Ovary (tissue), 9 donors: ENCODE measurements around the gene SKI. TPM values are rescaled to one million over a fixed set of nuclear protein-coding genes. Genes with fewer than 3 reads are reported as not detected.

ENCODE experiments used
- DNase-seq, 5 donors: peaks; one replicate each; pipeline ENCODE4 v3.0.0-alpha.2; 2019 to 2020
- H3K27ac ChIP-seq, 2 donors: fragments of 200-600 bp; one replicate each; pipeline versions ENCODE4 v1.5.1 to v1.8.0; 2019 to 2022
- H3K27me3 ChIP-seq: fragments of 200-600 bp; one replicate; pipeline ENCODE4 v1.8.0; 2022
- H3K36me3 ChIP-seq: fragments of 200-600 bp; sonication (generic); one replicate; pipeline ENCODE4 v1.5.1; 2019
- H3K4me1 ChIP-seq: one replicate; pipeline ENCODE4 v1.8.1; 2013; ENCODE audit warnings: mild to moderate bottlenecking, moderate library complexity; ENCODE audit not compliant: insufficient read depth
- H3K4me3 ChIP-seq: fragments of 200-600 bp; sonication (generic); one replicate; pipeline ENCODE4 v1.5.1; 2017
- H3K9me3 ChIP-seq, 2 donors: fragments of 200-600 bp in 1 of 2; sonication (generic) in 1 of 2; one replicate each; pipeline versions ENCODE4 v1.5.1 to v1.8.1; 2013 to 2019; ENCODE audit warnings: mild to moderate bottlenecking in 1 of 2, moderate library complexity in 1 of 2
- CTCF ChIP-seq, 3 donors: fragments of 450-650 bp in 2 of 3; fragments of 200-600 bp in 1 of 3; IDR thresholded peaks; one replicate each; pipeline versions ENCODE4 v1.5.1 to v1.8.0; 2016 to 2022; ENCODE audit warnings: antibody characterized with exemption in 3 of 3, mild to moderate bottlenecking in 1 of 3
- EP300 ChIP-seq: sonication (generic); formaldehyde crosslinking; IDR thresholded peaks from one replicate; pipeline ENCODE4 v1.6.1; 2017; ENCODE audit warnings: antibody characterized with exemption
- POLR2A ChIP-seq: fragments of 450-650 bp; IDR thresholded peaks from one replicate; pipeline ENCODE4 v1.6.1; 2017; ENCODE audit warnings: antibody characterized with exemption, mild to moderate bottlenecking, moderate library complexity
- WGBS, 3 donors: extraction: QIAGEN DNeasy Blood & Tissue Kit in 1 of 3; methylation state at CpG; one replicate each; pipeline versions ENCODE4 v1.1.5 to v1.1.7; 2013 to 2017; 5-methylcytosine and 5-hydroxymethylcytosine counted together
- intact Hi-C, 4 donors: fragments of 100-400 bp; cut with DNase I; formaldehyde crosslinking; loops; one replicate each; pipeline versions ENCODE4 v1.11.0 to v1.15.1; 2022 to 2023
- polyA plus RNA-seq, 2 donors: library from polyadenylated mRNA; stranded (reverse); fragments of 200-250 nt in 1 of 2; fragments of 350-450 nt in 1 of 2; fragmentation: Illumina TruSeq in 1 of 2; extraction: RNeasy Lipid Tissue Mini Kit (QIAGEN cat#74804) in 1 of 2; gene quantifications; one replicate each; pipeline ENCODE4 v1.2.3, GENCODE V29; 2013 to 2014
- total RNA-seq, 7 donors: library from RNA; depleted of rRNA in 2 of 7; stranded (reverse); fragments of >200 nt in 2 of 7; fragmentation: NEBNext Ultra II Directional in 3 of 7; extraction: Animal tissue kit (Norgen Biotek cat#: 25700) in 3 of 7; gene quantifications; one replicate each; pipeline versions ENCODE4 v1.1.0 to v1.2.4, GENCODE V29; 2016 to 2023
- donor health status: DM: no; HTN: no; CAD: no; lungs with moderate emphysema.
- donor health status: DM: no; HTN: no; CAD: no.
- donor health status: Bipolar disorder and iron deficiency.
- donor health status: DM: yes; HTN: yes; CAD: no.
- donor health status: DM: no; HTN: no; CAD: no.
- donor health status: DM: yes; HTN: yes; CAD: no.

The SKI gene
- total and polyA plus RNA-seq, 9 donors: 27.8 to 109 (median 79.1) TPM

GRCh38 chr1:2301607-2302291, 73.6 kb downstream of the SKI start:
- intact Hi-C loops: no loop called here
- WGBS, 3 donors: 83 to 86% (median 84%) methylated on average over 11 to 17 of the region's 17 CpGs
- H3K4me1 ChIP-seq: peaks cover 16% of the 10 kb centered on the region
- DNase-seq: no peak
- H3K27ac ChIP-seq: no peak overlapping the region
- H3K4me3 ChIP-seq: no peak overlapping the region
- no peaks in the 10 kb centered on the region for H3K27me3 ChIP-seq
- no peaks in the 10 kb centered on the region for H3K9me3 ChIP-seq
- TF ChIP-seq EP300 (no peak), POLR2A (no peak), CTCF (IDR thresholded peaks at IDR 0.05) (no peak)
- no peaks in the 10 kb centered on the region for H3K36me3 ChIP-seq

- H3K36me3 ChIP-seq: no peaks in the 10 kb centered on the region
- no peak overlapping the region for H3K4me3 ChIP-seq
- no peak overlapping the region for H3K27ac ChIP-seq
These were observed 74.3 kb downstream of the SKI start for GRCh38 chr1:2302292-2302925.

GRCh38 chr1:2303016-2303775, 75.1 kb downstream of the SKI start:
- H3K9me3 ChIP-seq: no peaks in the 10 kb centered on the region
- 89% methylated on average over 35 of the region's 35 CpGs for WGBS, 3 donors
- no peak overlapping the region for H3K4me3 ChIP-seq
- no peak overlapping the region for H3K27ac ChIP-seq
- DNase-seq: no peak
- H3K4me1 ChIP-seq: peaks cover 12% of the 10 kb centered on the region
- H3K27me3 ChIP-seq: no peaks in the 10 kb centered on the region
- H3K36me3 ChIP-seq: no peaks in the 10 kb centered on the region
- intact Hi-C loops: no loop called here
- TF ChIP-seq CTCF (IDR thresholded peaks at IDR 0.05) (no peak), POLR2A (no peak), EP300 (no peak)

More at GRCh38 chr1:2302292-2302925, 74.3 kb downstream of the SKI start:
- 83 to 91% (median 87%) methylated on average over 20 to 24 of the region's 24 CpGs for WGBS, 3 donors
- intact Hi-C loops: no loop called here
- Histone ChIP-seq H3K4me1 (peaks cover 15% of the 10 kb centered on the region), H3K9me3 (no peaks in the 10 kb centered on the region), H3K27me3 (no peaks in the 10 kb centered on the region)
- no peak for DNase-seq
- no peak for TF ChIP-seq POLR2A
- no peak for TF ChIP-seq CTCF (IDR thresholded peaks at IDR 0.05)
- TF ChIP-seq EP300: no peak

GRCh38 chr1:2303781-2304180, 75.7 kb downstream of the SKI start:
- H3K4me1 ChIP-seq: peaks cover 11% of the 10 kb centered on the region

More at GRCh38 chr1:2303781-2304180, 75.7 kb downstream of the SKI start:
- no peak for TF ChIP-seq POLR2A
- TF ChIP-seq CTCF (IDR thresholded peaks at IDR 0.05): no peak
- TF ChIP-seq EP300: no peak
- H3K36me3 ChIP-seq: no peaks in the 10 kb centered on the region
- intact Hi-C loops: no loop called here
- no peak overlapping the region for H3K4me3 ChIP-seq
- DNase-seq: no peak
- no peak overlapping the region for H3K27ac ChIP-seq
- no peaks in the 10 kb centered on the region for H3K27me3 ChIP-seq
- 87 to 90% (median 90%) methylated on average over 26 of the region's 26 CpGs for WGBS, 3 donors
- no peaks in the 10 kb centered on the region for H3K9me3 ChIP-seq
